ENCODE data around the gene STARD8.
"Not testable (repeated sequence)": the region's sequence is repeated elsewhere in the genome, so short reads cannot be mapped to it uniquely, and the experiment has no call there.

Gene STARD8, protein sequence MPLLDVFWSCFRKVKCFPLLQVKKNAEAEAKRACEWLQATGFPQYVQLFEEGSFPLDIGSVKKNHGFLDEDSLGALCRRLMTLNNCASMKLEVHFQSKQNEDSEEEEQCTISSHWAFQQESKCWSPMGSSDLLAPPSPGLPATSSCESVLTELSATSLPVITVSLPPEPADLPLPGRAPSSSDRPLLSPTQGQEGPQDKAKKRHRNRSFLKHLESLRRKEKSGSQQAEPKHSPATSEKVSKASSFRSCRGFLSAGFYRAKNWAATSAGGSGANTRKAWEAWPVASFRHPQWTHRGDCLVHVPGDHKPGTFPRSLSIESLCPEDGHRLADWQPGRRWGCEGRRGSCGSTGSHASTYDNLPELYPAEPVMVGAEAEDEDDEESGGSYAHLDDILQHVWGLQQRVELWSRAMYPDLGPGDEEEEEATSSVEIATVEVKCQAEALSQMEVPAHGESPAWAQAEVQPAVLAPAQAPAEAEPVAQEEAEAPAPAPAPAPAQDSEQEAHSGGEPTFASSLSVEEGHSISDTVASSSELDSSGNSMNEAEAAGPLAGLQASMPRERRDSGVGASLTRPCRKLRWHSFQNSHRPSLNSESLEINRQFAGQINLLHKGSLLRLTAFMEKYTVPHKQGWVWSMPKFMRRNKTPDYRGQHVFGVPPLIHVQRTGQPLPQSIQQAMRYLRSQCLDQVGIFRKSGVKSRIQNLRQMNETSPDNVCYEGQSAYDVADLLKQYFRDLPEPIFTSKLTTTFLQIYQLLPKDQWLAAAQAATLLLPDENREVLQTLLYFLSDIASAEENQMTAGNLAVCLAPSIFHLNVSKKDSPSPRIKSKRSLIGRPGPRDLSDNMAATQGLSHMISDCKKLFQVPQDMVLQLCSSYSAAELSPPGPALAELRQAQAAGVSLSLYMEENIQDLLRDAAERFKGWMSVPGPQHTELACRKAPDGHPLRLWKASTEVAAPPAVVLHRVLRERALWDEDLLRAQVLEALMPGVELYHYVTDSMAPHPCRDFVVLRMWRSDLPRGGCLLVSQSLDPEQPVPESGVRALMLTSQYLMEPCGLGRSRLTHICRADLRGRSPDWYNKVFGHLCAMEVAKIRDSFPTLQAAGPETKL

DNA sequence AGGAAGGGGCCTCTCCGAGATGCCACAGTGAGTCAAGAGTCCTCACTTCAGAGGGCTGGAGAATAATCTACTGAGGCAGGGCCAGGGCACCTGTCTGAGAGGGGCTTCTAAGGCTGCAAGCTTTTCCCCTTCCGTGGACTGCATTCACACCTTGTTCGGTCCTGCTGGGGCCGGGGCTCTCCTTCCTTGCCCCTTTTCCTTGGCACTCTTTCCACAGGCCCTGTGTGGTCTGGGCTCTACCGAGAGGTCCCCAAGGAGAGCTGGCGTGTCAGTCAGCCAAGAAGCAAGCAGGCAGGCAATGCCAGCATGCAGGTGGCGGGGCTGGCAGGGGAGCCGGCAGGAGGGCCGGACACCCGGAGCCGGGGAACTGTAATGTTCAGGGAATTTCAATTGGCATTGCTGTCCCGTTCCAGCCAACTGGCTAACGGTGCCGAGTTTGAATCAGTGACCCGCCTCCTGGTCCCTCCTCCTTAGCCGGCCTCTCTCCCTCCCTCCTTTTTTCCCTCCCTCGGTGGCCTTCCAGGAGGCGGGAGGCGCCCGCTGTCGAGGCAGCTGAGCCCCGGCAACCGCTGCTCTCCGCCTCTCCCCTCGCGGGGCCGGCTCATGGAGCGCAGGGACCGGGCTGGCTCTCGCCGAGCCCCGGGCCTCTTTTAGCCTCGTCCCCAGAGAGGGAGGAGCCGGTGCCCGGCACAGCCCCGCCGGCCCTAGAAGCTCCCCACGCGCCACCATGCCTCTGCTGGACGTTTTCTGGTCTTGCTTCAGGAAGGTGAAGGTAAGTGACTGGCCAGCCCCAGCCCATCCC is at the start of gene STARD8:
Gene STARD8, plus strand, starts transcription at position 511 of the 802 bp plus-strand sequence. Its CDS starts 217 bp downstream, at position 728.
- peak within 1 kb of the TSS; percentile 31 for H3K4me3 ChIP-seq (ENCODE audit: low read length)
- peak; percentile 24 for DNase-seq (ENCODE audit: low read depth)
- TF ChIP-seq, protein P1, sequence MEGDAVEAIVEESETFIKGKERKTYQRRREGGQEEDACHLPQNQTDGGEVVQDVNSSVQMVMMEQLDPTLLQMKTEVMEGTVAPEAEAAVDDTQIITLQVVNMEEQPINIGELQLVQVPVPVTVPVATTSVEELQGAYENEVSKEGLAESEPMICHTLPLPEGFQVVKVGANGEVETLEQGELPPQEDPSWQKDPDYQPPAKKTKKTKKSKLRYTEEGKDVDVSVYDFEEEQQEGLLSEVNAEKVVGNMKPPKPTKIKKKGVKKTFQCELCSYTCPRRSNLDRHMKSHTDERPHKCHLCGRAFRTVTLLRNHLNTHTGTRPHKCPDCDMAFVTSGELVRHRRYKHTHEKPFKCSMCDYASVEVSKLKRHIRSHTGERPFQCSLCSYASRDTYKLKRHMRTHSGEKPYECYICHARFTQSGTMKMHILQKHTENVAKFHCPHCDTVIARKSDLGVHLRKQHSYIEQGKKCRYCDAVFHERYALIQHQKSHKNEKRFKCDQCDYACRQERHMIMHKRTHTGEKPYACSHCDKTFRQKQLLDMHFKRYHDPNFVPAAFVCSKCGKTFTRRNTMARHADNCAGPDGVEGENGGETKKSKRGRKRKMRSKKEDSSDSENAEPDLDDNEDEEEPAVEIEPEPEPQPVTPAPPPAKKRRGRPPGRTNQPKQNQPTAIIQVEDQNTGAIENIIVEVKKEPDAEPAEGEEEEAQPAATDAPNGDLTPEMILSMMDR (conservative IDR thresholded peaks at IDR 0.05; ENCODE audit: low read depth, low read length): peak; percentile 15

DNA sequence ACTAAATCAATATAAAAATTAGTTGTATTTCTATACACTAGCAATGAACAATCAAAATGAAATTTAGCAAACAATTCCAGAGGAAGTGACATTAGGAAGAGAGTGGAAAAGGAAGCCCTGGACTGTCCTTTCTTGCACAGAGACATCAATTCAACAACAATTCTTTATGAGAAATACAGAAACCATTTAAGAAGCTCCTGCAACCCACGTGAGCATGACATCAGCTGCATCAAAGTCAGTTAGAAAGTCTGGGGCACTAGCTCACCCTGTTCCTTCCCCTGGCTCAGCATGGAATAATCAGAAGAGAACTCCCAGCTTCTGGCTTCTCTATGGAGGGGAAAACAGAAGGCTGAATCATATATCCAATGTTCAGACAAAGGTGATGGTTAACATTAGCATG is 48.6 kb upstream of the STARD8 start:
- TF ChIP-seq, protein P1 (conservative IDR thresholded peaks at IDR 0.05; ENCODE audit: low read depth, low read length): no peak
- DNase-seq (ENCODE audit: low read depth): no peak
- H3K4me3 ChIP-seq (ENCODE audit: low read length): no peak overlapping the region

DNA sequence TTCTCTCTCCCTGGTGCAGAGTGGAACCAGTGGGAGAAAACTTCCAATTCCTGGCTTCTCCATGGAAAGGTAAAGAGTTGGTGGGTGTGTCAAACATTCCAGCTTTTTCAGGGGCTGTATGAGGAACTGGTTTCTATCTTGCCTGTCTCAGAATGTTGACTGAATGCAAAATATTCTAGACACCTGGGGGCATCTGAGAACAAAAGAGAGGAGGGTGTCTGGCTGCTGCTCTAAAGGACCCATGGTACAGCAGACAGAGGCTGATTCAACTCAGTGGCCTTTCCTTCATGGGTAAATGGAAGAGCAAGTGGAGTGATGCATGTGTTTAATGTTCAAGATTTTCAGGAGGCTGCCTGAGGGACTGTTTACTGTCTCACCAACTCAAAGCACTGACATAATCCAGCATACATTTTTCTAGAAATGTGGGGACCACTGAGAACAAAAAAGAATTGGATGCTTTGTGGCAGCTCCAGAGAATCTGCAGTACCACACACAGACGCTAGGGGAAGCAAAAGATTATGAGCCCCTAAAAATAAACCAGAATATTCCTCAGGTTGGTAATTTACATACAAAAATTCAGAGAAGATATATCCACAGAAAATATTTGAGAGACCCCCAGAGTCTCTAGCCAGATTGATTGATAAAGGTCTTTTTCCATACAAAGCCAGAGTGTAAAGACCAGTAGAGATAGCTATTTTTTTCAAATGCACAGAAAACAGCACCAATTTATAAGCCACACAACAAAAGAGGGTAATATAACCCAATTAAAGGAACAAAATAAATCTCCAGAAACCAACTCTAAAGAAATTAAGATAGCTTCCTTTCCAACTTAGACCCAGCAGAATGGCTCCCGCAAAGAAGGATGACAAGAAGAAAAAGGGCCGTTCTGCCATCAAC is 48.0 kb upstream of the STARD8 start:
- no peak overlapping the region for H3K4me3 ChIP-seq (ENCODE audit: low read length)
- TF ChIP-seq, protein P1 (conservative IDR thresholded peaks at IDR 0.05; ENCODE audit: low read depth, low read length): peak; percentile 72
- no peak for DNase-seq (ENCODE audit: low read depth)

DNA sequence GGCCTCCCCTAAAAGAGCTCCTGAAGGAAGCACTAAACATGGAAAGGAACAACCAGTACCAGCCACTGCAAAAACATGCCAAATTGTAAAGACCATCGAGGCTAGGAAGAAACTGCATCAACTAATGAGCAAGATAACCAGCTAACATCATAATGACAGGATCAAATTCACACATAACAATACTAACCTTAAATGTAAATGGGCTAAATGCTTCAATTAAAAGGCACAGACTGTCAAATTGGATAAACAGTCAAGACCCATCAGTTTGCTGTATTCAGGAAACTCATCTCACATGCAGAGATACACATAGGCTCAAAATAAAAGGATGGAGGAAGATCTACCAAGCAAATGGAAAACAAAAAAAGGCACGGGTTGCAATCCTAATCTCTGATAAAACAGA is 43.2 kb upstream of the STARD8 start:
- DNase-seq (ENCODE audit: low read depth); H3K4me3 ChIP-seq (ENCODE audit: low read length): not testable (repeated sequence)

DNA sequence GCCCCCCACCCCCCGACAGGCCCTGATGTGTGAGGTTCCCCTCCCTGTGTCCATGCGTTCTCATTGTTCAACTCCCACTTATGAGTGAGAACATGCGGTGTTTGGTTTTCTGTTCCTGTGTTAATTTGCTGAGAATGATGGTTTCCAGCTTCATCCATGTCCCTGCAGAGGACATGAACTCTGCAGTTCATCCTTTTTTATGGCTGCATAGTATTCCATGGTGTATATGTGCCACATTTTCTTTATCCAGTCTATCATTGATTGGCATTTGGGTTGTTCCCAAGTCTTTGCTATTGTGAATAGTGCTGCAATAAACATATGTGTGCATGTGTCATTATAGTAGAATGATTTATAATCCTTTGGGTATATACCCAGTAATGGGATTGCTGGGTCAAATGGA is 32.7 kb upstream of the STARD8 start:
- DNase-seq (ENCODE audit: low read depth): not testable (repeated sequence)

DNA sequence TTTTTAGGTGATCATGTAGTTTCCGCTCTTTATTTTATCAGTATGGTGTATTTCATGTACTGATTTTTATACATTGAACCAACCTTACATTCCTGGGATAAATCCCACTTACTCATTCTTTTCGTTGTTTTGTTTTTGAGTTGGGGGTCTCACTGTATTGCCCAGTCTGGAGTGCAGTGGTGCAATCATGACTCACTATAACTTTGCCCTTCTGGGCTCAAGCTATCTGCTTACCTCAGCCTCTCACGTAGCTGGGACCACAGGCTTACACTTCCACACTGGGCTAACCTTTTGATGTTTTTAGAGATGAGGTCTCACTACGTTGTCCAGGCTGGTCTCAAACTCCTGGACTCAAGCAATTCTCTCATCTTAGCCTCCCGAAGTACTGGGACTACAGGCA is 19.5 kb upstream of the STARD8 start:
- DNase-seq (ENCODE audit: low read depth): no peak
- TF ChIP-seq, protein P1 (conservative IDR thresholded peaks at IDR 0.05; ENCODE audit: low read depth, low read length): no peak
- no peak overlapping the region for H3K4me3 ChIP-seq (ENCODE audit: low read length)

More for the DNA sequence above, 32.7 kb upstream of the STARD8 start:
- not testable (repeated sequence) for H3K4me3 ChIP-seq (ENCODE audit: low read length)

DNA sequence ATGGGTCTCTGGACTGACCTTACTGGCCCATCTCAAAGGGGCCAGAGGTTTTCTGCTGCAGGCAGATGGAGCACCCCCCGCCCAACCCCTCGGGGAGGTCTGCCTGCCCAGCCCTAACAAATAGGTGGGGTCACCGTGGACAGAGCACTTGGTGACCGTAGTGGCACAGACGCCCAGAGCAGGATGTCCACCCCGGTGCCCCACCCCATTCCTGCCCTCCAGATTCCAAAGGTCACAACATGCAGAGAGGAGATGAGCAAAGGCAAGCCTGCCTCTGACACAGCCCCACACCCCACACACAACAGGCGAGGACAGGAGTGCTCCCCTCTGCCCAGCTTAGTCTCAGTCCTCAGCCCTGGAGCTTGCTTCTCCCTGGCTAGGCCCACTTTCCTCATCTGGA is 17.5 kb upstream of the STARD8 start:
- DNase-seq (ENCODE audit: low read depth); H3K4me3 ChIP-seq (ENCODE audit: low read length): not testable (repeated sequence)
